ENCODE measurements around the gene MFGE8. TPM values are rescaled to one million over a fixed set of nuclear protein-coding genes. Genes with fewer than 3 reads are reported as not detected.

The MFGE8 gene
- total RNA-seq, 1 experiment from 2014 or later: 54.5 TPM

- Histone ChIP-seq H3F3A (ENCODE audit: insufficient read depth, low read depth) (no peaks in the 10 kb centered on the region), H4K20me1 (ENCODE audit: insufficient read depth) (no peaks in the 10 kb centered on the region), H3K4me3 (no peak overlapping the region), H3K4me1 (replicated peaks; ENCODE audit: insufficient read depth) (no peaks in the 10 kb centered on the region), H3K4me2 (no peak overlapping the region), H3K27me3 (ENCODE audit: insufficient read depth, low read depth) (peaks cover 23% of the 10 kb centered on the region; the same call in 1 of the 2 replicates), H3K27ac (no peak overlapping the region), H3K36me3 (ENCODE audit: low read depth) (no peaks in the 10 kb centered on the region), H2AFZ (no peak overlapping the region), H3K79me2 (ENCODE audit: low read depth) (no peaks in the 10 kb centered on the region), H3K9me3 (ENCODE audit: insufficient read depth, low read depth) (no peaks in the 10 kb centered on the region), H3K9me2 (ENCODE audit: insufficient read depth) (no peaks in the 10 kb centered on the region)
- ChIA-PET CTCF (no interaction called here), POLR2A (ENCODE audit: unreplicated experiment) (no interaction called here)
- no TSS peak for BruUV-seq (replicated peaks)
- intact Hi-C loops (cut with micrococcal nuclease; ENCODE audit: unreplicated experiment): loop anchor here (10.0 kb wide), 1 partner anchor 444 kb away; the partner anchor contains the start of gene POLG
- TF ChIP-seq EZH2 (IDR thresholded peaks at IDR 0.05; ENCODE audit: low read depth) (no peak), CTCF (conservative IDR thresholded peaks at IDR 0.05) (no peak)
- DNase-seq: no peak
Measured at GRCh38 chr15:88890495-88890894, 22.7 kb downstream of the MFGE8 start.

GRCh38 chr15:88888719-88889118 lies 24.5 kb downstream of the MFGE8 start:
- no peaks in the 10 kb centered on the region for H3F3A ChIP-seq (ENCODE audit: insufficient read depth, low read depth)
- POLR2A ChIA-PET (ENCODE audit: unreplicated experiment): no interaction called here
- TF ChIP-seq CTCF (conservative IDR thresholded peaks at IDR 0.05) (no peak), EZH2 (IDR thresholded peaks at IDR 0.05; ENCODE audit: low read depth) (no peak)
- no peak overlapping the region for H3K27ac ChIP-seq
- no peaks in the 10 kb centered on the region for H3K79me2 ChIP-seq (ENCODE audit: low read depth)
- H3K4me2 ChIP-seq: no peak overlapping the region
- H4K20me1 ChIP-seq (ENCODE audit: insufficient read depth): no peaks in the 10 kb centered on the region
- no peaks in the 10 kb centered on the region for H3K9me2 ChIP-seq (ENCODE audit: insufficient read depth)
- no peaks in the 10 kb centered on the region for H3K4me1 ChIP-seq (replicated peaks; ENCODE audit: insufficient read depth)
- H2AFZ ChIP-seq: no peak overlapping the region
- H3K36me3 ChIP-seq (ENCODE audit: low read depth): no peaks in the 10 kb centered on the region
- peaks cover 6% of the 10 kb centered on the region; the same call in 1 of the 2 replicates for H3K27me3 ChIP-seq (ENCODE audit: insufficient read depth, low read depth)
- DNase-seq: no peak
- CTCF ChIA-PET: no interaction called here
- no peaks in the 10 kb centered on the region for H3K9me3 ChIP-seq (ENCODE audit: insufficient read depth, low read depth)
- H3K4me3 ChIP-seq: no peak overlapping the region
- intact Hi-C loops (cut with micrococcal nuclease; ENCODE audit: unreplicated experiment): no loop called here
- no TSS peak for BruUV-seq (replicated peaks)

GRCh38 chr15:88887068-88887580 lies 26.1 kb downstream of the MFGE8 start:
- H3K4me3 ChIP-seq: no peak overlapping the region
- intact Hi-C loops (cut with micrococcal nuclease; ENCODE audit: unreplicated experiment): no loop called here
- 0 out of 2 replicates have a peak, but pooled peaks cover 6% of the 10 kb centered on the region for H3K27me3 ChIP-seq (ENCODE audit: insufficient read depth, low read depth)
- H3K79me2 ChIP-seq (ENCODE audit: low read depth): no peaks in the 10 kb centered on the region
- H3F3A ChIP-seq (ENCODE audit: insufficient read depth, low read depth): no peaks in the 10 kb centered on the region
- H3K9me2 ChIP-seq (ENCODE audit: insufficient read depth): no peaks in the 10 kb centered on the region
- ChIA-PET POLR2A (ENCODE audit: unreplicated experiment) (no interaction called here), CTCF (no interaction called here)
- no peaks in the 10 kb centered on the region for H3K9me3 ChIP-seq (ENCODE audit: insufficient read depth, low read depth)
- no peaks in the 10 kb centered on the region for H3K4me1 ChIP-seq (replicated peaks; ENCODE audit: insufficient read depth)
- H3K36me3 ChIP-seq (ENCODE audit: low read depth): no peaks in the 10 kb centered on the region
- no TSS peak for BruUV-seq (replicated peaks)
- no peaks in the 10 kb centered on the region for H4K20me1 ChIP-seq (ENCODE audit: insufficient read depth)
- TF ChIP-seq EZH2 (IDR thresholded peaks at IDR 0.05; ENCODE audit: low read depth): no peak
- no peak for TF ChIP-seq CTCF (conservative IDR thresholded peaks at IDR 0.05)
- no peak overlapping the region for H2AFZ ChIP-seq
- H3K4me2 ChIP-seq: no peak overlapping the region
- H3K27ac ChIP-seq: no peak overlapping the region
- no peak for DNase-seq

All from PC-9 (cell line).